Right hindlimb (tissue), 1 donor: Measurements from ENCODE around the gene SYNGR1.

Experiments used
- DNase-seq: peaks from one replicate; pipeline ENCODE4 v3.0.0-alpha.2; 2018

Gene SYNGR1

DNA sequence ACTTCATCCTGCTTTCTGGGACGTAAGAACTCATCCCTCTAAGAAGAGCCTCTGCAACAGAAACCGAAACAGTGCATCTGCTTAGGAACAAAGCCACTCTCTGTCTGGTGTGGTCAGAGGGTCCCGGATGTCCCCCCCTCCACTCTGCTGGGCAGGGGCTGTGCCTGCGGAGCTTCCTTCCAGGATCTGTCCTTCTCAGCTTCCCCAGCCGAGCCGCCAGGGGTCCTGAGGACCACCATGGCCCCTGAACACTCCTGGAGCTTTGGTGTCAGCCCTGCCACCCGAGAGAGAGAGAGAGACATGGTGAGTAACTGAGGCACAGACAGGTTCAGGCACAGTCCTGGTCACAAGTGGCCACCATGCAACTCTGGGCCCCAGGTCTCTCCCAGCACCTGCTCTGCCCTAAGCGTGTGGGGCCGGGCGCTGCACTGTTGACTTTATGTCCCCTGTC is 82.6 kb downstream of the SYNGR1 start:
- DNase-seq = no peak

DNA sequence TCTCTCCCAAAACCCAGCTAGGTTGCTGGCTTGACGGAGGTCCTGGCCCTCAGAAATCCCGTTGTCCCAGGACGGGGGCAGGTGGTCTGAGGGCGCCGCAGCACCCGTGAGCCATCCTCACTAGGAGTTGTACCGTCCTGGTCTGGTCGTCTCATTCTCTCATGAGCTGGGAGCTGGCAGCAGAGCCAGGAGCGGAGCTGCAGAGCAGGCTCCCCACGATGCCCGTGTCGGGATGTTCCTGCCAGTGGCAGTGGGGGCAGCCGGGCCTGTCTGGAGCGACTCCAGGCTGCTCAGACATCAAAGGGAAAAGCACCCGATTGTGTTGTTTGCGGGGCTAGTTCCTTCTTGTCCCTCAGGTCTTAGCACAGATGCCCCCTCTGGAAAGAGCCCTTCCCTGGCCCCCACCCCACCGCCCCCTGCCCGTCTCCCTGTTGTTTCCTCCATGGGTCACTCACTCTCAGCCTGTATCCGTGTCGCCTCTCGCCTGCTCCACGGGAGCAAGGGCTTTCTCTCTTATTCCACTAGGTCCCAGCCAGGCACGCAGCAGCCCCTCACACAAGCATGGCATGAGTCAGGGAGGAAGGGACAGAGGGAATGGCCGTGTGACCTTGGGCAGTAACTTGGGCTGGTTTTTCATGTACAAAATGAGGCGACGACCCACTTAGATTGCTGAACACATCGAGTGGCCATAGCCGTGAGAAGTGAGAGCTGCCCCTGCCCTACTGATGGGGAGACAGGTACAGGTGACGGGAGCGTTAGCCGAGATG is 83.9 kb downstream of the SYNGR1 start:
- no peak for DNase-seq

DNA sequence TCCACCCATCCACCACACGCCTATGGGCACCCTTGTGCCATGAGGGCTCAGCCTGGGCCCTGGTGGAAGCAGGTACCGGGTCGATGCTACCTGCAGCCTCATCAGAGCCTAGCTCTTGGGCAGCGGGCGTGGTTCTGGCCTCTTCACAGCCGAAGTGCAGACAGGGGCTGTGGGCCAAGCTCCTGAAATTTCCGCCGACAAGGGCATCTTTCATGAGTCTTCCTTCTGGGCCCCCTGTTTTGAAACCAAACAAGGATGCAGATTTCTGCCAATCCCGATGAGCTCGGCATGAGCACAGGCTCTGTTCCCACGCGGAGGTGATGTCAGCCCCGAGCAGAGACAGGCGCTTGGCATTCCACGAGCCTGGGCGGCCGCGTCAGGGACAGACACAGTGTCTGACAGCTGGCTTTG is 84.5 kb downstream of the SYNGR1 start:
- DNase-seq = no peak

DNA sequence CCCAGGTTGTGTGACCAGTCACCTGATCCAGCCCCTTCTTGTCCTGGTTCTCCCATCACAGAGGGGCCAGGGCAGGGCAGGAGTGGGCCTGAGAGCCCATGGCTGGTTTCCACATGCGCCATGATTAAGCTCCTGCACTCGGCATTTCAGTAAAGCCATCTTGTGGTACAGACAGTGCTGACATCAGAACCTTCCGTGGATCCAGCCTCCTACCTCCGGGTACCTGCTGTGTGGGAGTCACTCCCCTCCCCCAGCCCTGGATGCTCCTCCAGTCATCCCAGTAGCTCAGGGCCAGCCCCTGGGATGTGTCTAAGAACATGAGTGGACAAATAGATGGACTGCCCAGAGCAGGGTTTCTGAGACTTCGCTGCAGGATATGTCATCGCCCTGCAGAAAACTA is 84.9 kb downstream of the SYNGR1 start:
- DNase-seq = no peak
